Panc1 (cell line): ENCODE data around the gene GOLPH3.

ENCODE experiments used
- CTCF ChIP-seq: fragments of 450-650 bp; IDR thresholded peaks from 2 replicates; pipeline ENCODE4 v1.5.1; 2017; ENCODE audit warnings: mild to moderate bottlenecking
- POLR2AphosphoS5 ChIP-seq: IDR thresholded peaks from 2 replicates; pipeline ENCODE4 v1.6.1; 2012; ENCODE audit warnings: mild to moderate bottlenecking, low read depth, low read length, moderate library complexity
- TCF7L2 ChIP-seq: IDR thresholded peaks from 2 replicates; pipeline ENCODE4 v1.6.1; 2011; ENCODE audit warnings: mild to moderate bottlenecking, low read depth, low read length, inconsistent platforms
- TF ChIP-seq, protein P1 (sequence below), 2 experiments: IDR thresholded peaks; 2 replicates each; pipeline ENCODE4 v1.6.1; 2011 to 2012; ENCODE audit warnings: low read depth in 2 of 2, control low read depth in 1 of 2, low read length in 1 of 2, mild to moderate bottlenecking in 1 of 2, moderate library complexity in 1 of 2; ENCODE audit not compliant: insufficient read depth in 1 of 2

GRCh38 chr5:32206053-32206452 is 31.9 kb upstream of the GOLPH3 start:
- no peak for TF ChIP-seq CTCF
- no peak for TF ChIP-seq POLR2AphosphoS5
- TF ChIP-seq, protein P1, sequence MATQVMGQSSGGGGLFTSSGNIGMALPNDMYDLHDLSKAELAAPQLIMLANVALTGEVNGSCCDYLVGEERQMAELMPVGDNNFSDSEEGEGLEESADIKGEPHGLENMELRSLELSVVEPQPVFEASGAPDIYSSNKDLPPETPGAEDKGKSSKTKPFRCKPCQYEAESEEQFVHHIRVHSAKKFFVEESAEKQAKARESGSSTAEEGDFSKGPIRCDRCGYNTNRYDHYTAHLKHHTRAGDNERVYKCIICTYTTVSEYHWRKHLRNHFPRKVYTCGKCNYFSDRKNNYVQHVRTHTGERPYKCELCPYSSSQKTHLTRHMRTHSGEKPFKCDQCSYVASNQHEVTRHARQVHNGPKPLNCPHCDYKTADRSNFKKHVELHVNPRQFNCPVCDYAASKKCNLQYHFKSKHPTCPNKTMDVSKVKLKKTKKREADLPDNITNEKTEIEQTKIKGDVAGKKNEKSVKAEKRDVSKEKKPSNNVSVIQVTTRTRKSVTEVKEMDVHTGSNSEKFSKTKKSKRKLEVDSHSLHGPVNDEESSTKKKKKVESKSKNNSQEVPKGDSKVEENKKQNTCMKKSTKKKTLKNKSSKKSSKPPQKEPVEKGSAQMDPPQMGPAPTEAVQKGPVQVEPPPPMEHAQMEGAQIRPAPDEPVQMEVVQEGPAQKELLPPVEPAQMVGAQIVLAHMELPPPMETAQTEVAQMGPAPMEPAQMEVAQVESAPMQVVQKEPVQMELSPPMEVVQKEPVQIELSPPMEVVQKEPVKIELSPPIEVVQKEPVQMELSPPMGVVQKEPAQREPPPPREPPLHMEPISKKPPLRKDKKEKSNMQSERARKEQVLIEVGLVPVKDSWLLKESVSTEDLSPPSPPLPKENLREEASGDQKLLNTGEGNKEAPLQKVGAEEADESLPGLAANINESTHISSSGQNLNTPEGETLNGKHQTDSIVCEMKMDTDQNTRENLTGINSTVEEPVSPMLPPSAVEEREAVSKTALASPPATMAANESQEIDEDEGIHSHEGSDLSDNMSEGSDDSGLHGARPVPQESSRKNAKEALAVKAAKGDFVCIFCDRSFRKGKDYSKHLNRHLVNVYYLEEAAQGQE (IDR thresholded peaks at IDR 0.05; ENCODE audit: insufficient read depth in 1 of 2, low read depth in 2 of 2, low read length in 1 of 2) = no peak
- TF ChIP-seq TCF7L2 = no peak
